Activated T-cell treated with anti-CD3 and anti-CD28 coated beads for 4 hours (primary cell): ENCODE data around the gene AHSA1.

Experiments used
- DNase-seq: peaks from one replicate; pipeline ENCODE4 v3.0.0-alpha.2; 2020

AHSA1 gene

GRCh38 chr14:77474479-77475177, 16.7 kb downstream of the AHSA1 start:
- DNase-seq: no peak

- no peak for DNase-seq
Measured at GRCh38 chr14:77475432-77476115, 17.7 kb downstream of the AHSA1 start.

- no peak for DNase-seq
Measured at GRCh38 chr14:77478029-77478428, 20.1 kb downstream of the AHSA1 start.

- no peak for DNase-seq
Measured at GRCh38 chr14:77478796-77479195, 20.9 kb downstream of the AHSA1 start.

- DNase-seq: no peak
Measured at GRCh38 chr14:77482422-77482821, 24.5 kb downstream of the AHSA1 start.

- no peak for DNase-seq
Measured at GRCh38 chr14:77485256-77485655, 27.4 kb downstream of the AHSA1 start.

- no peak for DNase-seq
Measured at GRCh38 chr14:77485901-77486678, 28.2 kb downstream of the AHSA1 start.

GRCh38 chr14:77488558-77488957, 30.7 kb downstream of the AHSA1 start:
- DNase-seq: no peak

GRCh38 chr14:77489041-77489440, 31.1 kb downstream of the AHSA1 start:
- no peak for DNase-seq

- DNase-seq: no peak
Measured at GRCh38 chr14:77490347-77490986, 32.6 kb downstream of the AHSA1 start.

- no peak for DNase-seq
Measured at GRCh38 chr14:77491056-77491455, 33.2 kb downstream of the AHSA1 start.

GRCh38 chr14:77495334-77495733, 37.4 kb downstream of the AHSA1 start:
- DNase-seq: no peak

GRCh38 chr14:77498120-77498979, 40.5 kb downstream of the AHSA1 start, which contains the start of gene ISM2:
TSS of gene ISM2 (minus strand) at chr14:77498816. CDS start at chr14:77498793, 23 bp downstream.
- peak; percentile 4 for DNase-seq

- no peak for DNase-seq
Measured at GRCh38 chr14:77498984-77499527, 41.2 kb downstream of the AHSA1 start.

- no peak for DNase-seq
Measured at GRCh38 chr14:77502109-77502782, 44.4 kb downstream of the AHSA1 start.

- no peak for DNase-seq
Measured at GRCh38 chr14:77503138-77503537, 45.2 kb downstream of the AHSA1 start.

- no peak for DNase-seq
Measured at GRCh38 chr14:77505031-77505430, 47.1 kb downstream of the AHSA1 start.

GRCh38 chr14:77507762-77508161, 49.9 kb downstream of the AHSA1 start:
- no peak for DNase-seq

- no peak for DNase-seq
Measured at GRCh38 chr14:77508249-77508648, 50.4 kb downstream of the AHSA1 start.

- DNase-seq: no peak
Measured at GRCh38 chr14:77508876-77509275, 51.0 kb downstream of the AHSA1 start.

- no peak for DNase-seq
Measured at GRCh38 chr14:77509366-77509765, 51.5 kb downstream of the AHSA1 start.
